ENCODE data around the gene ARHGEF1.
"Not testable (repeated sequence)": the region's sequence is repeated elsewhere in the genome, so short reads cannot be mapped to it uniquely, and the experiment has no call there.

ARHGEF1 gene

DNA sequence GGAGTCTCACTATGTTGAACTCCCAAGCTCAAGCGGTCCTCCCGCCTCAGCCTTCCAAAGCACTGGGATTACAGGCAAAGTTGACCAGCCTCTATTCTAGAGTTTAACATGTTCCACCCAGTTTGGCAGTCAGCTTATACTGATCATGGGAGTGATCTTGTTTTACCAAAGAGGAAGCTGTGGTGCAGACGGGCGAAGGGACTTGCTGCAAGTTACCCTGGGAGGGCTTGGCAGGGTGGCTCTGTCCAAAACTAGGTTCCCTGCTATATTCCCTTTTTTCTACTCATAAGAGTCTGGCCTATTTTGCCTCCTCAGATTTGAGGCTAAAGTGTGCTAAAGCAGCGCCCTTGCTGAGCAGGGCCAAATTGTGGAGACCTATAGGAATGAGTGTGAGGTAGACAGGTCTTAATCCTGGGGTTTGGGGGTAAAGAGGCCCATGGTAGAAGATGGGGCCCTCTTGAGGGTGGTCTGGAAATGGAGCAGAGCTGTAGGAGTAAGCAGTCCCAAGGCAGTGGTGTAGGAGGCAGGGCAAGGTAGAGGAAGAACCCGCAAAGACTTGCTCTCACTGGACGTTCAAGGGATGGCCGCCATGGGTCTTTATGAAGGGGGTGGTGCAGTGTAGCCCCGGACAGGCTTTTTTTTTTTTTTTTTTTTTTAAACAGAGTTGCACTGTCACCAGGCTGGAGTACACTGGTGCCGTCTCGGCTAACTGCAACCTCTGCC is 19.6 kb upstream of the ARHGEF1 start:
- no peak for DNase-seq

- DNase-seq = no peak
Observed at GRCh38 chr19:41864374-41864773, 18.6 kb upstream of the ARHGEF1 start.

DNA sequence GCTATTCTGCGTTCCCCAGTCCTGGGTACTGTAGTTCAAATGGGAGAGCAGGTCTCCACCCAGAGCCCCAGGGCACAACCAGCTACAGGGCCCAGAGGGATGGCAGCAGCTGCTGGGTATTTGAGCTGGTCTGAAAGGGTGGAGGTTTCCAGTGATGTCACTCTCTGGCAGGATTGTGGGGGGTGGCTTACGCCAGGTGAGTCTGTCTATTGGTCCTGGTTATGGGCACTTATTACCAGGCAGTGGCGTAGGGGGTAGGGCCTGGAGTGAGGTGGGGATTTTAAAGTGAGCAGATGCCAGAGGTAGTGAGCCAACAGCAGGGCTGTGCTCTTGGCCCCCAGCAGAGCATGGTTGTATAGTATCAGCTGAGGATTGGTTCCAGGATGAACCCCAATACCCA is 16.7 kb upstream of the ARHGEF1 start:
- no peak for DNase-seq

- no peak for DNase-seq
Observed at GRCh38 chr19:41868120-41868988, 14.6 kb upstream of the ARHGEF1 start.

- no peak for DNase-seq
Observed at GRCh38 chr19:41868989-41869300, 14.0 kb upstream of the ARHGEF1 start.

- DNase-seq = no peak
Observed at GRCh38 chr19:41869374-41869955, 13.5 kb upstream of the ARHGEF1 start.

DNA sequence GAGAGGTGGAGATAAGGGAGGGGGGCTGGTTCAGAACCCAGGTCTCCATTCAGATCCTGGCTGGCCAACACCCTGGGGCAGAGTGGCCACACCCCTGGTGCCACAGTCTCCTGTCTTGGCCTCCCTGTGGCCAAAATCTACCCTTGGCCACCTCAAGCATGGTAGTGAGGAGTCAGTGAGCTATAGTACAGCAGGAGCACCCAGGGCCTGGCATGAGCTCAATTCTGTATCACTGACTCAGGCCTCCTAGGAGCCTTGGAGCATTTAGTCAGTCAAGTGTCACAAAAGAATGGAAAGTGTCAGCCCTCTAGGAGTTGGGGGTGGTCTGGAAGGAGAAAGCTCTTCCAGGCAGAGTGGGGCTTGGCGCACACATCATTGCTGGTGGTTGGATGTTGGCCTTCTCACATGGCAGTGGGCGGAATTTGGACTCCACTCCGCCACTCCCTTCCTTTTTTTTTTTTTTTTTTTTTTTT is 12.5 kb upstream of the ARHGEF1 start:
- no peak for DNase-seq

- no peak for DNase-seq
Observed at GRCh38 chr19:41871573-41872383, 11.2 kb upstream of the ARHGEF1 start.

- DNase-seq = no peak
Observed at GRCh38 chr19:41872384-41872774, 10.6 kb upstream of the ARHGEF1 start.

GRCh38 chr19:41872775-41873647 is 10.0 kb upstream of the ARHGEF1 start:
- DNase-seq = peak; percentile 66

GRCh38 chr19:41875973-41876372 is 7.0 kb upstream of the ARHGEF1 start:
- DNase-seq = not testable (repeated sequence)

DNA sequence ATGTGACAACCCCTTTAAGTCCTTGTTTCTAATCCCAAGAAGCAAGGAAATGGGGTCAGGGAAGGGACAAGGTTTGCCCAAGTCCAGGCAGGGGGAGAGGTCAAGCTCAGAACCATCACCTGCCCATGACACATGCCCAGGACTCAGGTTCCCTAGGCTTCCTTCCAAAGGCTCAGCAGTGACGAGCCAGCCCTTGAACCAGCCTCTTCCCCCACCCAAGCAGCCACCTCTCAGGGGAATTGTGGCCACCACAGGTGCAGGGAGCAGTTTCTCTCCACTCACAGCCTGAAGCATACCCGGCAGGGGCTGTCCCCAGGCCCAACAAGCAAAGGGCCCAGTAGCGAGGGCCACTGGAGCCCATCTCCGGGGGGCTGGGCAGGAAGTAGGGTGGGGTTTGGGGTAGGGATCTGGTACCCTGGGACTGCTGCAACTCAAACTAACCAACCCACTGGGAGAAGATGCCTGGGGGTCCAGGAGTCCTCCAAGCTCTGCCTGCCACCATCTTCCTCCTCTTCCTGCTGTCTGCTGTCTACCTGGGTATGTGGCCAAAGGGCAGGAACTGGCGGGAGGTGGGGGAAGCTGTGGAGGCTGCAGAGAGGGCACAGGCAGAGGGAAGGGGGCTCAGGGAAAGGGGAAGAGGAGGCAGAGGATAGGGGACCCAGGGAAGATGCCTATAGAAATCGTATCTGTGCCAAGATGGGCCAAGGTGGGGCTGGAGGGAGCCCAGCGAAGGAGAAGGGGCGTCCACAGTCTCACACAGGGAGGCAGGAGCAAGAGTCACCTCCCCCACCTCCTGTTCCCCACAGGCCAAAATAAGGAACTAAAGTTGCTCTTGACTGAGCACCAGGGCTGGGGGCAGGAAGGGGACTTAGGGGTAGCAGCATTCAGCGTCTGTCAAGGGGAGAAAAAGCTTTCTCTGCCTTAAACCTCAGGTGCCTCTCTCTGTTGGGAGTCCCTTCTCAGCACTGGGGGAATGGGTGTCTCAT is 5.8 kb upstream of the ARHGEF1 start, which contains the start of gene CD79A:
TSS of gene CD79A (plus strand) at position 433 of the 986 bp plus-strand sequence. CDS start at position 459, 26 bp downstream.
- no peak for DNase-seq

GRCh38 chr19:41877916-41878905 is 4.8 kb upstream of the ARHGEF1 start:
- DNase-seq = no peak

GRCh38 chr19:41879080-41879479 is 3.9 kb upstream of the ARHGEF1 start:
- no peak for DNase-seq

- no peak for DNase-seq
Observed at GRCh38 chr19:41879670-41880328, 3.2 kb upstream of the ARHGEF1 start.

DNA sequence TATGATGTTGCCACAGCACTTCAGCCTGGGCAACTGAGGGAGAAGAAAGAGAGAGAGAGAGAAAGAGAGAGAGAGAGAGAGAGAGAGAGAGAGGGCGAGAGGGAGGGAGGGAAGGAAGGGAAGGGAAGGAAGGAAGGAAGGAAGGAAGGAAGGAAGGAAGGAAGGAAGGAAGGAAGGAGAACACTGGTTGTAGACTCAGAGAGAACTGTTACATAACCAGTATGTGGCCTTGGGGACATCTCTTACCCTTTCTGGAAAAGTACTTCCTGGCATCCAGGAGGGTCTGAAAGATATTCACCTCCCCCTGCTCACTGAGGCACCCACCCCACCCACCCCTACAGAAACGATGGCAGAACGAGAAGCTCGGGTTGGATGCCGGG is 2.7 kb upstream of the ARHGEF1 start:
- no peak for DNase-seq

- DNase-seq = no peak
Observed at GRCh38 chr19:41883463-41883820, 458 bp downstream of the ARHGEF1 start.

- peak; percentile 98 for DNase-seq
Observed at GRCh38 chr19:41883821-41884733, 1.1 kb downstream of the ARHGEF1 start.

All from retina (tissue), 1 donor.